GM20000 (cell line): Measurements from ENCODE around the gene PTPRN2.
"Not testable (repeated sequence)": the region's sequence is repeated elsewhere in the genome, so short reads cannot be mapped to it uniquely, and the experiment has no call there.

Source experiments
- DNase-seq: peaks from one replicate; pipeline ENCODE4 v3.0.0; 2012; ENCODE audit warnings: low spot score
- CTCF ChIP-seq: IDR thresholded peaks from 2 replicates; pipeline ENCODE4 v1.5.1; 2012; ENCODE audit warnings: mild to moderate bottlenecking, control low read depth; ENCODE audit errors: extremely low read depth, missing control alignments

Gene PTPRN2

GRCh38 chr7:158537516-158537882, 50.1 kb downstream of the PTPRN2 start:
- TF ChIP-seq CTCF = no peak
- no peak for DNase-seq

GRCh38 chr7:158536871-158537515, 50.6 kb downstream of the PTPRN2 start:
- TF ChIP-seq CTCF = no peak

GRCh38 chr7:158535079-158535478, 52.5 kb downstream of the PTPRN2 start:
- no peak for DNase-seq
- TF ChIP-seq CTCF = no peak

More at GRCh38 chr7:158536871-158537515, 50.6 kb downstream of the PTPRN2 start:
- DNase-seq = no peak

DNA sequence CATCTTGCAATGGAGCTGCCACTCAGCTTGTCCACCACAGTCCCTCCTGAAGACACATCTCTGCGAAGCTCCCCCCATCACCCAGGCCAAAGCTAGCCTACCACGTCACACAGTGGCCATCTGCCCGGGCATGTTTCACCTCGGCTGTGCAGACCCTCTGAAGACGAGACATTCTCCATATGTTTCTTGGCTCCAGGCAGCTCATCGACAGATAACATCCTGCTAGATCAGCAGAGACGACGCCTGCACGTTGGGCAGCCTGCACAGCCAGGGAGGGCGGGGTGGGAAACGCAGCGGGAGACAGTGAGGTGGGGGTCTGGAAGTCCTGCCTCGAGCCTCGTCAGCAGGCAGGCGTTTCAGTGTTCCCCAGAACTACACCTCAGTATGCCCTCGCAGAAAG, 53.0 kb downstream of the PTPRN2 start:
- no peak for DNase-seq
- TF ChIP-seq CTCF = no peak

- DNase-seq = not testable (repeated sequence)
Measured at GRCh38 chr7:158534134-158534515, 53.5 kb downstream of the PTPRN2 start.

GRCh38 chr7:158533386-158534133, 54.1 kb downstream of the PTPRN2 start:
- DNase-seq = no peak
- no peak for TF ChIP-seq CTCF

- no peak for TF ChIP-seq CTCF
- no peak for DNase-seq
Measured at GRCh38 chr7:158532093-158532627, 55.5 kb downstream of the PTPRN2 start.
